Glomerular visceral epithelial cell (primary cell): ENCODE measurements around the gene MTFMT.

Source experiments
- DNase-seq: peaks from one replicate; pipeline ENCODE4 v3.0.0-alpha.2; 2016; ENCODE audit errors: extremely low spot score

MTFMT gene

GRCh38 chr15:64987136-64987535, 42.3 kb downstream of the MTFMT start:
- no peak for DNase-seq

GRCh38 chr15:64985366-64986033, 43.9 kb downstream of the MTFMT start:
- DNase-seq, result no peak

GRCh38 chr15:64982472-64982871, 47.0 kb downstream of the MTFMT start:
- no peak for DNase-seq

DNA sequence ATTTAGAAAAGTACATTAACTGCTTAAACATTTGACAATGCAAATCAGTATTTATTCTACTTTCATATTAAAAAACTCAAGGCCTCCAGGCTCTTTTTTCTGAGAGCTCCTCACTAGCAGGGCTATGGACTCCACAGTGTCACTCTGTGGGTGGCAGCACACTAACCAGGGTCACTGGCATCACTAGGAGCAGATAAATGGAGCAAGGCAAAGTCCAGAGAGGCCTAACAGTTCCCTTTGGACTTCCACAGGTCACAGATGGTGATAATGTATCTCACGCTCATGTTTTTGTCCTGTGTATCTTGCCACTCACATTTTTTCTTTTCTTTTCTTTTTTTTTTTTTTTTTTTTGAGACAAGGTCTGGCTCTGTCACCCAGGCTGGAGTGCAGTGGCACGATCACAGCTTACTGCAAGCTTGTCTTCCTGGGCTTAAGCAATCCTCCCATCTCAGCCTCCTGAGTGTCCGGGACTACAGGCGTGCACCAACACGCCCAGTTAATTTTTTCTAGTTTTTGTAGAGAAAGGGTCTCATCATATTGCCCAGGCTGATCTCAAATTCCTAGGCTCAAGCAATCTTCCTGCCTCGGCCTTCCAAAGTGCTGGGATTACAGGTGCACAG, 47.5 kb downstream of the MTFMT start:
- no peak for DNase-seq

GRCh38 chr15:64979252-64979710, 50.2 kb downstream of the MTFMT start:
- no peak for DNase-seq

DNA sequence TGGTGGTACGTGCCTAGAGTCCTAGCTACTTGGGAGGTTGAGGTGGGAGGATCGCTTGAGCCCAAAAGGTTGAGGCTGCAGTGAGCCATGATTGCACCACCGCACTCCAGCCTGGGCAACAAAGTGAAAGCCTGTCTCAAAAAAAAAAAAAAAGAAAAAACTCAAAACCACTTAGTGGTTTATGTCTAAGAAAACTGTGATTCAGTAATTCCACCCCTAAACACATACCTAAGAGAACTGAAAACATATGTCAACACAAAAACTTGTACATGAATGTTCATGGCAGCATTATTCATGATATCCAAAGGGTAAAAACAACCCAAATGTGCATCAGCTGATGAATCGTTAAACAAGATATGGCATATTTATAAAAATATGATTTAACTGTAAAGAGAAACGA, 54.0 kb downstream of the MTFMT start:
- DNase-seq, result no peak

- no peak for DNase-seq
Measured at GRCh38 chr15:64970698-64971097, 58.7 kb downstream of the MTFMT start.

DNA sequence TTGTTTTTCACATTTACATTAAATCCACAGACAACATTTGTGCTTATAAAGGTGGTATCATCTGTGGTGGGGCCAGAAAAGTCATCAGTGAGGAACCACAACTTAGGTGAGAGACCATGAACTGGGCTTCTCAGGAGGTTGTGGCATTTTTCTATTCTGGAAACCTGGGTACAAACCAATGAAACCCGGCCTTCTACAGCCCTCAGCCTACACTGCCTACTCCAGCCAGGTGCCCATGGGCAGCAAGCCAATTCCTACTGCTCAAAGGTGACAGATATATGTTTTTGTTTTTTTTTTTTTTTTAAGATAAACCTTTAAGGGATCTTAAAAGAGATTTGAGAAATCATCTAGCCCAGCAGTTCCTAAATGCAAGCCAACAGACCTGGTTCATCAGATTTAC, 60.0 kb downstream of the MTFMT start:
- DNase-seq, result no peak

DNA sequence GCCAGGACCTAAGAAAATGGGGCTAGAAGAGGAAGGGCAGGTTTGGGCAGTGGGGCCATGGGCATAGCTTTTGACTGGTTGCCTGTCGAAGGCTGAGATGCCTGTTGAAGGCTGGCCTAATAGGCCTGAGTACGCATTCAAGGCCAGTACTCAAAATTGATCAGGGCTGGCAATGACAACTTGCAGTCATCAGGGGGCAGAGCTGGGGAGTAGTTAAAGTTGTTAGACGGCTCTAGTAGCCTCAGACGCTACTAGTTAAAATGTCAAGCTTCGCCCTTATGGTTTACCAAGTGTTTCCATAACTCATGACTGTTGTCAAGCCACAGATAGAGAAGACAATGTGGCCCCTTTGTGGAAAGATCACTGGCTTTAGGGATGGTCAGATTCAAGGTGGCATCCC, 68.4 kb downstream of the MTFMT start:
- DNase-seq, result no peak

GRCh38 chr15:64960153-64960552, 69.3 kb downstream of the MTFMT start:
- no peak for DNase-seq

DNA sequence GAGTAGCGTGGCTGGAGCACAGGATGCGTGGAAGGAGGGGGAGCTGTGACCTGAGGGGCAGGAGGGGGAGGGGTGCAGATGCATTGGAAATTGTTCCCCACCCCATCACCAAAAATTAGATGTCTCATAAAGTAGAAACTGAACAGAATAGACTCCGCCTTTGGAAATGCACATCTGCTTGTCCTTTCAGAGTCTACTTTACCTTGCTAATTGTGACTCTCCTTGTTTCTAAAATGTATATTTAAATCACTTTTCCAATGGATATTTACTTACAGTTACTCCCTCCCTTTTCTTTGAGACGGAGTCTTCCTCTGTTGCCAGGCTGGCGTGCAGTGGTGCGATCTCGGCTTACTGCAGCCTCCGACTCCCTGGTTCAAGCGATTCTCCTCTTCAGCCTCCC, 70.3 kb downstream of the MTFMT start:
- no peak for DNase-seq

DNA sequence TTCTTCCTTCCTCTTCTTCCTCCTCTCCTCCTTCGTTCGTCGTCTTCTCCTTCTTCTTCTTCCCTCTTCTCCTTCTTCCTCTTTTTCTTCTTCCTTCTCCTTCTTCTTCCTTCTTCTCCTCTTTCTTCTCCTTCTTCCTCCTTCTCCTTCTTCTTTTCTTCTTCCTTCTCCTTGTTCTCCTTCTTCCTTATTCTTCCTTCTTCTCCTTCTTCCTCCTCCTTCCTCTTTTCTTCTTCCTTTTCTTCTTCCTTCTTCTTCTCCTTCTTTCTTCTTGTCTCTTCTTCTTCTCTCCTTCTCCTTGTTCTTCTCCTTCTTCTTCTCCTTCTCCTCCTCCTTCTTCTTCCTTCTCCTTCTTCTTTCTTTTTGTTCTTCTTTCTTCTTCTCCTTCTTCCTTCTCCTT, 75.0 kb downstream of the MTFMT start:
- no peak for DNase-seq

- DNase-seq, result no peak
Measured at GRCh38 chr15:64951777-64952418, 77.5 kb downstream of the MTFMT start.
